Measurements from ENCODE around the gene ADAMTS1. TPM values are rescaled to one million over a fixed set of nuclear protein-coding genes. Genes with fewer than 3 reads are reported as not detected.

The ADAMTS1 gene
- total and polyA plus RNA-seq, 2 of the 4 experiments (the other 2 are of a cell fraction): 116 to 317 TPM

DNA sequence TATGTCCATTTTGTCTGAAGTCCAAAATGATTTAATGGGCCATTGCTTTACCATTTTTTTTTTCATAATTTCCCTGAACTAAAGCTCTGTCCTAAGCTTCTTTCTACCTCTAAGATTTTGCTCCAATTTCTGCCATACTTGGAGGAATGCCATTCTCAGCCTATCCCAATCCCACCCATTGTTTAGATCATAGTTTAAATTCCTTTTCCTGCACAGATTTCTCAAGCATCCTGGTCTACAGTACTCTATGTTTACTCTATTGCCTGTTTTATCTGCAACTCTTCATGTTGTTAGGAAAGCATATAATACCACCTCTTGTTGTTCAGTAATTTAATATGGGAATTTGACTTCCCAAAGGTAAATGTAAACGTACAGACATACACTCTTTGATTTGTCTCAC, 30.8 kb downstream of the ADAMTS1 start:
- ATAC-seq (ENCODE audit: low read depth): peak; percentile 71

More for the DNA sequence above, 30.8 kb downstream of the ADAMTS1 start:
- peak; percentile 61 for DNase-seq
- CTCF ChIA-PET: interaction anchor here (0.6 to 1.1 kb wide), 3 partner anchors 100 to 1931 kb away, joined by 3 to 4 read pairs (median 4); no protein-coding TSS in a partner anchor
- H3K23ac ChIP-seq (ENCODE audit: low read depth, low read length): no peak overlapping the region
- H2AK9ac ChIP-seq (replicated peaks; ENCODE audit: low read depth, low read length, poor library complexity): no peak overlapping the region
- POLR2A ChIA-PET (ENCODE audit: unreplicated experiment): interaction anchor here (0.6 kb wide), 2 partner anchors 13 to 25 kb away, joined by 4 to 9 read pairs; no protein-coding TSS in a partner anchor
- H3K36me3 ChIP-seq (ENCODE audit: control insufficient read depth, insufficient read depth, low read length): no peaks in the 10 kb centered on the region
- H3K79me1 ChIP-seq (ENCODE audit: low read depth in 1 of 2, low read length in 2 of 2): no peaks in the 10 kb centered on the region
- no peaks in the 10 kb centered on the region for H3K27me3 ChIP-seq (ENCODE audit: control insufficient read depth, insufficient read depth, low read length)
- no peaks in the 10 kb centered on the region for H3K9me1 ChIP-seq (ENCODE audit: insufficient read depth, low read length)
- H3K14ac ChIP-seq (replicated peaks; ENCODE audit: low read depth, low read length): no peak overlapping the region
- no peak overlapping the region for H3K56ac ChIP-seq (ENCODE audit: extremely low read depth, insufficient read depth, low read length)
- no peak overlapping the region for H4K5ac ChIP-seq (ENCODE audit: low read depth, low read length)
- H3K9me3 ChIP-seq (ENCODE audit: control insufficient read depth, insufficient read depth, low read length): no peaks in the 10 kb centered on the region
- peak overlapping the region; percentile 67; the same call in 1 of the 3 replicates for H2BK15ac ChIP-seq (ENCODE audit: low read depth, low read length)
- BruUV-seq (replicated peaks): no TSS peak
- H2BK20ac ChIP-seq (ENCODE audit: low read depth, low read length): peak overlapping the region; percentile 90; the same call in 1 of the 2 replicates
- H4K20me1 ChIP-seq (ENCODE audit: insufficient read depth, low read length): no peaks in the 10 kb centered on the region
- no peak overlapping the region for H2AFZ ChIP-seq (replicated peaks; ENCODE audit: low read length, poor library complexity)
- no peak overlapping the region for H3K4me2 ChIP-seq (ENCODE audit: low read depth, low read length)
- intact Hi-C loops (cut with micrococcal nuclease) (no loop called here), in situ Hi-C loops (cut with MboI; ENCODE audit: low sequenced_read_pairs) (no loop called here), dilution Hi-C loops (cut with HindIII; ENCODE audit: low sequenced_read_pairs, unreplicated experiment) (no loop called here)
- H2AK5ac ChIP-seq (ENCODE audit: low read depth, low read length): no peak overlapping the region
- H4K8ac ChIP-seq (ENCODE audit: low read depth in 2 of 2, low read length in 2 of 2): peak overlapping the region in 1 of 2 experiments; percentile 35; a peak in 1 of 4 replicates
- H3K18ac ChIP-seq (ENCODE audit: low read depth, low read length): peak overlapping the region; percentile 21; the same call in 1 of the 2 replicates
- H3K9ac ChIP-seq (ENCODE audit: low read depth, low read length): no peak overlapping the region
- peak overlapping the region; percentile 76; the same call in 1 of the 2 replicates for H2BK120ac ChIP-seq (ENCODE audit: low read depth, low read length)
- H3K4me3 ChIP-seq (ENCODE audit: insufficient read depth, low read depth, low read length): no peak overlapping the region
- peak overlapping the region; percentile 65; the same call in 1 of the 2 replicates for H3K4ac ChIP-seq (ENCODE audit: low read depth, low read length)
- TF ChIP-seq MAZ (IDR thresholded peaks at IDR 0.05; ENCODE audit: borderline replicate concordance, low read depth, low read length) (no peak), BHLHE40 (IDR thresholded peaks at IDR 0.05; ENCODE audit: low read depth, low read length) (no peak), RFX5 (IDR thresholded peaks at IDR 0.05; ENCODE audit: low read depth, low read length) (no peak), RAD21 (IDR thresholded peaks at IDR 0.05; ENCODE audit: low read length) (no peak), CEBPB (IDR thresholded peaks at IDR 0.05; ENCODE audit: low read depth, low read length) (no peak), SMC3 (IDR thresholded peaks at IDR 0.05; ENCODE audit: low read depth, low read length) (no peak), MAFK (IDR thresholded peaks at IDR 0.05; ENCODE audit: low read depth, low read length) (no peak), NFE2L2 (IDR thresholded peaks at IDR 0.05; ENCODE audit: low read depth, low read length) (no peak), MXI1 (IDR thresholded peaks at IDR 0.05; ENCODE audit: borderline replicate concordance, low read depth, low read length) (no peak), FOS (IDR thresholded peaks at IDR 0.05; ENCODE audit: low read depth, low read length) (no peak), POLR2A (IDR thresholded peaks at IDR 0.05; ENCODE audit: low read depth, low read length) (no peak), CHD1 (IDR thresholded peaks at IDR 0.05; ENCODE audit: low read depth, low read length) (no peak), RCOR1 (IDR thresholded peaks at IDR 0.05; ENCODE audit: insufficient replicate concordance, low read length) (no peak)
- TF ChIP-seq, protein P1, sequence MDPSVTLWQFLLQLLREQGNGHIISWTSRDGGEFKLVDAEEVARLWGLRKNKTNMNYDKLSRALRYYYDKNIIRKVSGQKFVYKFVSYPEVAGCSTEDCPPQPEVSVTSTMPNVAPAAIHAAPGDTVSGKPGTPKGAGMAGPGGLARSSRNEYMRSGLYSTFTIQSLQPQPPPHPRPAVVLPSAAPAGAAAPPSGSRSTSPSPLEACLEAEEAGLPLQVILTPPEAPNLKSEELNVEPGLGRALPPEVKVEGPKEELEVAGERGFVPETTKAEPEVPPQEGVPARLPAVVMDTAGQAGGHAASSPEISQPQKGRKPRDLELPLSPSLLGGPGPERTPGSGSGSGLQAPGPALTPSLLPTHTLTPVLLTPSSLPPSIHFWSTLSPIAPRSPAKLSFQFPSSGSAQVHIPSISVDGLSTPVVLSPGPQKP (IDR thresholded peaks at IDR 0.05; ENCODE audit: borderline replicate concordance, low read depth, low read length): no peak
- TF ChIP-seq, protein P2, sequence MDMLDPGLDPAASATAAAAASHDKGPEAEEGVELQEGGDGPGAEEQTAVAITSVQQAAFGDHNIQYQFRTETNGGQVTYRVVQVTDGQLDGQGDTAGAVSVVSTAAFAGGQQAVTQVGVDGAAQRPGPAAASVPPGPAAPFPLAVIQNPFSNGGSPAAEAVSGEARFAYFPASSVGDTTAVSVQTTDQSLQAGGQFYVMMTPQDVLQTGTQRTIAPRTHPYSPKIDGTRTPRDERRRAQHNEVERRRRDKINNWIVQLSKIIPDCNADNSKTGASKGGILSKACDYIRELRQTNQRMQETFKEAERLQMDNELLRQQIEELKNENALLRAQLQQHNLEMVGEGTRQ (IDR thresholded peaks at IDR 0.05; ENCODE audit: low read depth, low read length): no peak
- TF ChIP-seq, protein P3, sequence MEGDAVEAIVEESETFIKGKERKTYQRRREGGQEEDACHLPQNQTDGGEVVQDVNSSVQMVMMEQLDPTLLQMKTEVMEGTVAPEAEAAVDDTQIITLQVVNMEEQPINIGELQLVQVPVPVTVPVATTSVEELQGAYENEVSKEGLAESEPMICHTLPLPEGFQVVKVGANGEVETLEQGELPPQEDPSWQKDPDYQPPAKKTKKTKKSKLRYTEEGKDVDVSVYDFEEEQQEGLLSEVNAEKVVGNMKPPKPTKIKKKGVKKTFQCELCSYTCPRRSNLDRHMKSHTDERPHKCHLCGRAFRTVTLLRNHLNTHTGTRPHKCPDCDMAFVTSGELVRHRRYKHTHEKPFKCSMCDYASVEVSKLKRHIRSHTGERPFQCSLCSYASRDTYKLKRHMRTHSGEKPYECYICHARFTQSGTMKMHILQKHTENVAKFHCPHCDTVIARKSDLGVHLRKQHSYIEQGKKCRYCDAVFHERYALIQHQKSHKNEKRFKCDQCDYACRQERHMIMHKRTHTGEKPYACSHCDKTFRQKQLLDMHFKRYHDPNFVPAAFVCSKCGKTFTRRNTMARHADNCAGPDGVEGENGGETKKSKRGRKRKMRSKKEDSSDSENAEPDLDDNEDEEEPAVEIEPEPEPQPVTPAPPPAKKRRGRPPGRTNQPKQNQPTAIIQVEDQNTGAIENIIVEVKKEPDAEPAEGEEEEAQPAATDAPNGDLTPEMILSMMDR (conservative IDR thresholded peaks at IDR 0.05; ENCODE audit: low read depth, low read length): no peak
- no peak overlapping the region for H3K27ac ChIP-seq (ENCODE audit: insufficient read depth, low read length)
- peak overlapping the region; percentile 44; the same call in 1 of the 2 replicates for H4K91ac ChIP-seq (ENCODE audit: insufficient read depth, low read depth, low read length)
- no CpG with 5 or more reads among the region's 1 CpG for WGBS, 2 experiments (ENCODE audit: extremely low coverage in 2 of 2, insufficient read length in 1 of 2)
- peak overlapping the region; percentile 76 for H2BK5ac ChIP-seq (ENCODE audit: low read depth, low read length, poor library complexity, severe bottlenecking)
- H3K4me1 ChIP-seq (ENCODE audit: control insufficient read depth, insufficient read depth, low read length): peaks cover 6% of the 10 kb centered on the region
